H1 (cell line): ENCODE results near the gene CDH16. TPM values are rescaled to one million over a fixed set of nuclear protein-coding genes. Genes with fewer than 3 reads are reported as not detected.

Experiments used
- CTCF ChIA-PET: fragments of 300-600 bp; sonication (Branson Sonifier 250); formaldehyde crosslinking; loops from one replicate; lab custom pipeline; 2021; ENCODE audit not compliant: partially characterized antibody; lab: Charles Lee
- POLR2A ChIA-PET: fragments of 300-600 bp; sonication (Branson Sonifier 250); formaldehyde crosslinking; loops from one replicate; lab custom pipeline; 2021; ENCODE audit warnings: inconsistent platforms; ENCODE audit not compliant: partially characterized antibody; lab: Charles Lee
- DNase-seq, 2 experiments: peaks; one replicate each; pipeline versions ENCODE4 v3.0.0 to v3.0.0-alpha.2; 2010 to 2022; ENCODE audit warnings: low spot score in 2 of 2, low read depth in 1 of 2, mixed read lengths in 1 of 2
- FAIRE-seq: peaks from 2 replicates; lab custom pipeline; 2011; peaks lifted over from hg19 to GRCh38; lab: Jason Lieb, UNC
- H2AFZ ChIP-seq: 2 replicates; pipeline ENCODE4 v1.8.1; 2012; ENCODE audit warnings: low read length, inconsistent platforms
- H2AK5ac ChIP-seq: 2 replicates; pipeline ENCODE4 v1.6.1; 2013; ENCODE audit warnings: low read depth, low read length
- H2BK120ac ChIP-seq: replicated peaks from 2 replicates; pipeline ENCODE3; 2013; ENCODE audit warnings: low read depth, low read length, inconsistent platforms
- H2BK12ac ChIP-seq: 2 replicates; pipeline ENCODE4 v1.6.1; 2013; ENCODE audit warnings: low read depth, low read length
- H2BK15ac ChIP-seq: 2 replicates; pipeline ENCODE4 v1.6.1; 2013; ENCODE audit warnings: low read length
- H2BK20ac ChIP-seq: 2 replicates; pipeline ENCODE4 v1.6.1; 2013; ENCODE audit warnings: low read length
- H2BK5ac ChIP-seq: 2 replicates; pipeline ENCODE4 v1.6.1; 2013; ENCODE audit warnings: low read depth, low read length
- H3K14ac ChIP-seq: 2 replicates; pipeline ENCODE4 v1.6.1; 2013; ENCODE audit warnings: inconsistent platforms; ENCODE audit not compliant: insufficient read length
- H3K18ac ChIP-seq: 2 replicates; pipeline ENCODE4 v1.6.1; 2013; ENCODE audit warnings: low read length; ENCODE audit errors: extremely low read depth
- H3K23ac ChIP-seq: 2 replicates; pipeline ENCODE4 v1.6.1; 2013; ENCODE audit warnings: inconsistent platforms; ENCODE audit not compliant: insufficient read length
- H3K23me2 ChIP-seq: 2 replicates; pipeline ENCODE4 v1.6.1; 2013; ENCODE audit warnings: low read depth, low read length
- H3K27ac ChIP-seq: 2 replicates; pipeline ENCODE4 v1.6.1; 2011; ENCODE audit warnings: low read depth, low read length, inconsistent platforms
- H3K27me3 ChIP-seq, 4 experiments: replicated peaks in 1 of 4; 1 replicate in 1 of 4; 2 replicates in 3 of 4; pipeline versions ENCODE4 v1.6.1 to v1.8.1; 2011 to 2013; ENCODE audit warnings: low read length in 3 of 4, mild to moderate bottlenecking in 3 of 4, inconsistent platforms in 2 of 4, mixed read lengths in 2 of 4, moderate library complexity in 1 of 4; ENCODE audit not compliant: control insufficient read depth in 3 of 4, insufficient read depth in 3 of 4; ENCODE audit errors: extremely low read depth in 1 of 4
- H3K36me3 ChIP-seq, 4 experiments: 2 replicates each; pipeline versions ENCODE4 v1.6.1 to v1.8.1; 2011 to 2013; ENCODE audit warnings: mild to moderate bottlenecking in 4 of 4, low read length in 3 of 4, moderate library complexity in 2 of 4, control low read depth in 1 of 4, inconsistent platforms in 1 of 4; ENCODE audit not compliant: insufficient read depth in 4 of 4, control insufficient read depth in 2 of 4
- H3K4ac ChIP-seq: replicated peaks from 2 replicates; pipeline ENCODE3; 2013; ENCODE audit warnings: low read length, low read depth, mixed read lengths, inconsistent platforms; ENCODE audit not compliant: insufficient read length
- H3K4me1 ChIP-seq, 4 experiments: replicated peaks in 1 of 4; 1 replicate in 1 of 4; 2 replicates in 3 of 4; pipeline versions ENCODE4 v1.6.1 to v1.8.1; 2011 to 2013; ENCODE audit warnings: low read length in 3 of 4, inconsistent platforms in 2 of 4, mixed read lengths in 1 of 4; ENCODE audit not compliant: insufficient read depth in 4 of 4, control insufficient read depth in 3 of 4
- H3K4me2 ChIP-seq, 2 experiments: 2 replicates each; pipeline versions ENCODE4 v1.6.1 to v1.8.1; 2011 to 2013; ENCODE audit warnings: low read depth in 2 of 2, low read length in 2 of 2, control low read depth in 1 of 2, inconsistent platforms in 1 of 2, mild to moderate bottlenecking in 1 of 2; ENCODE audit not compliant: insufficient read depth in 1 of 2
- H3K4me3 ChIP-seq, 4 experiments: fragments of 200-600, 300-600 bp in 1 of 4; sonication (generic), shearing (Covaris generic), sonication (Bioruptor Twin) in 1 of 4; 2 replicates each; pipeline versions ENCODE4 v1.5.1 to v1.8.1; 2011 to 2016; ENCODE audit warnings: low read length in 4 of 4, low read depth in 3 of 4, control low read depth in 2 of 4, inconsistent platforms in 2 of 4, mild to moderate bottlenecking in 2 of 4, mixed read lengths in 1 of 4, moderate library complexity in 1 of 4; ENCODE audit not compliant: insufficient read depth in 2 of 4; ENCODE audit errors: extremely low read depth in 1 of 4
- H3K56ac ChIP-seq: replicated peaks from 2 replicates; pipeline ENCODE3; 2013; ENCODE audit warnings: low read depth, mild to moderate bottlenecking, mixed read lengths, low read length, inconsistent platforms; ENCODE audit not compliant: insufficient read length
- H3K79me1 ChIP-seq: 2 replicates; pipeline ENCODE4 v1.6.1; 2013; ENCODE audit warnings: low read depth, low read length, control low read depth
- H3K79me2 ChIP-seq, 2 experiments: 2 replicates each; pipeline versions ENCODE4 v1.6.1 to v1.8.1; 2012 to 2013; ENCODE audit warnings: low read length in 2 of 2, mild to moderate bottlenecking in 2 of 2, inconsistent platforms in 1 of 2; ENCODE audit not compliant: insufficient read depth in 2 of 2, control insufficient read depth in 1 of 2
- H3K9ac ChIP-seq, 4 experiments: replicated peaks in 1 of 4; 1 replicate in 1 of 4; 2 replicates in 3 of 4; pipeline versions ENCODE4 v1.6.1 to v1.8.1; 2011 to 2013; ENCODE audit warnings: low read depth in 3 of 4, low read length in 3 of 4, control low read depth in 2 of 4, mild to moderate bottlenecking in 2 of 4, moderate library complexity in 2 of 4, inconsistent platforms in 1 of 4; ENCODE audit errors: extremely low read depth in 1 of 4
- H3K9me3 ChIP-seq, 2 experiments: 2 replicates each; pipeline versions ENCODE4 v1.6.1 to v1.8.1; 2012 to 2013; ENCODE audit warnings: mild to moderate bottlenecking in 2 of 2, moderate library complexity in 2 of 2, control low read depth in 1 of 2, inconsistent platforms in 1 of 2, low read depth in 1 of 2, low read length in 1 of 2, mixed read lengths in 1 of 2; ENCODE audit not compliant: insufficient read depth in 2 of 2
- H4K20me1 ChIP-seq, 2 experiments: replicated peaks in 1 of 2; 2 replicates each; pipeline versions ENCODE3 to v1.8.1; 2011 to 2013; ENCODE audit warnings: inconsistent platforms in 2 of 2, low read length in 2 of 2, mild to moderate bottlenecking in 1 of 2; ENCODE audit not compliant: insufficient read depth in 2 of 2, control insufficient read depth in 1 of 2
- H4K5ac ChIP-seq: 2 replicates; pipeline ENCODE4 v1.6.1; 2013; ENCODE audit warnings: low read length, low read depth, mixed read lengths, inconsistent platforms; ENCODE audit not compliant: insufficient read length
- H4K8ac ChIP-seq: 2 replicates; pipeline ENCODE4 v1.8.0; 2013; ENCODE audit warnings: mild to moderate bottlenecking, moderate library complexity, low read length, inconsistent platforms; ENCODE audit not compliant: insufficient read depth; ENCODE audit errors: extremely low read depth
- H4K91ac ChIP-seq: replicated peaks from 2 replicates; pipeline ENCODE3; 2013; ENCODE audit warnings: low read length, mixed read lengths, inconsistent platforms; ENCODE audit not compliant: insufficient read length
- BACH1 ChIP-seq: IDR thresholded peaks from 2 replicates; pipeline ENCODE4 v1.6.1; 2012; ENCODE audit warnings: low read length, improper control_type of control experiment
- CHD2 ChIP-seq: IDR thresholded peaks from 2 replicates; pipeline ENCODE4 v1.6.1; 2012; ENCODE audit warnings: low read length, improper control_type of control experiment
- GABPA ChIP-seq: IDR thresholded peaks from 2 replicates; pipeline ENCODE4 v1.6.1; 2011; ENCODE audit warnings: mild to moderate bottlenecking, low read length, moderate library complexity, borderline replicate concordance; ENCODE audit not compliant: insufficient read depth
- KDM1A ChIP-seq: fragments of 200-600, 300-600 bp; sonication (generic); IDR thresholded peaks from 2 replicates; pipeline ENCODE4 v1.7.1; 2016; ENCODE audit warnings: mild to moderate bottlenecking, low read length, borderline replicate concordance
- SRF ChIP-seq: IDR thresholded peaks from 2 replicates; pipeline ENCODE4 v1.6.1; 2011; ENCODE audit warnings: mild to moderate bottlenecking, low read depth, low read length, moderate library complexity
- TBP ChIP-seq: IDR thresholded peaks from 2 replicates; pipeline ENCODE4 v1.6.1; 2011; ENCODE audit warnings: low read depth, low read length, improper control_type of control experiment
- TEAD4 ChIP-seq: IDR thresholded peaks from 2 replicates; pipeline ENCODE4 v1.6.1; 2012; ENCODE audit warnings: low read depth, low read length, inconsistent platforms, mixed read lengths
- WGBS, 2 experiments: shearing (Covaris generic) in 1 of 2; methylation state at CpG; one replicate each; pipeline versions ENCODE4 v1.1.6 to v1.1.7; 2013 to 2015; ENCODE audit warnings: low lambda C conversion rate in 2 of 2, mixed read lengths in 2 of 2, inconsistent platforms in 1 of 2, low coverage in 1 of 2, missing lambda C conversion rate in 1 of 2; ENCODE audit not compliant: insufficient replicate concordance in 2 of 2, insufficient coverage in 1 of 2, insufficient read length in 1 of 2; ENCODE audit errors: extremely low coverage in 1 of 2, missing lambda C conversion rate in 1 of 2; 5-methylcytosine and 5-hydroxymethylcytosine counted together
- polyA plus RNA-seq, 7 experiments: library from polyadenylated mRNA; depleted of rRNA in 3 of 7; stranded (reverse) in 5 of 7; unstranded in 2 of 7; fragments of >200 nt in 5 of 7; fragments of 200-250 nt in 2 of 7; gene quantifications; 1 replicate in 5 of 7; 2 replicates in 1 of 7; 4 replicates in 1 of 7; pipeline versions ENCODE4 v1.2.1 to v1.2.3, GENCODE V29; 2011 to 2013; ENCODE audit warnings: missing spikeins in 2 of 7, mixed read lengths in 2 of 7
- total RNA-seq: library from RNA; stranded (reverse); fragmentation: NEBNext Ultra II Directional; extraction: Animal tissue kit (Norgen Biotek cat#: 25700); gene quantifications from 2 replicates; pipeline ENCODE4 v1.2.1, GENCODE V29; 2021
- TF ChIP-seq, protein P1 (sequence below), 3 experiments: IDR thresholded peaks; 1 replicate in 2 of 3; 2 replicates in 1 of 3; pipeline versions ENCODE4 v1.5.1 to v1.6.1; 2011; ENCODE audit warnings: low read length in 3 of 3, mild to moderate bottlenecking in 3 of 3, inconsistent platforms in 2 of 3, low read depth in 1 of 3, moderate library complexity in 1 of 3; ENCODE audit not compliant: insufficient read depth in 1 of 3; ENCODE audit errors: control extremely low read depth in 1 of 3

Gene CDH16
- total and polyA plus RNA-seq, 2 of the 8 experiments (the other 6 are each of a cell fraction or from before 2014, with no cell fraction given) = not detected

DNA sequence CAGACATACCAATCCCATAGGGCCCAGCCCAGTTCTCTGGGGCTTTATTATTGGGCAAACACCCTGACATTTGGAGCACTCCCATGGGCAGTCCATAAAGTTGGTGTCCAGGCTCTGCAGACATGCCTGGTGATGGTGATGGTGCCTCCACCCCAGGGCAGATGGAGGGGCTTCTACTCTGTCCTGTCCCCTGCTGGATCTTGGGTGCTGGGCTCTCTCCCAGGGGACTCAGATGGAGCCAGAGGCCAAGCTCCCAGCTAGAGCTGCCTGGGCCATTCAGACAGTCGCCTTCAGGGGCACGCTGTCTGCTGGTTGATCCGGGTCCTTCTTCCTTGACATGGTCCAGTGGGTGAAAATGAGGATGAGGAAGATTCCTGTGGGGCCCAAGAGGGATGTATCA lies 10.6 kb downstream of the CDH16 start:
- Histone ChIP-seq H2BK15ac (no peak overlapping the region), H3K9ac (no peak overlapping the region), H4K5ac (no peak overlapping the region), H4K91ac (no peak overlapping the region), H4K8ac (no peak overlapping the region), H4K20me1 (peaks cover 0 to 2% of the 10 kb centered on the region in 2 experiments), H2BK120ac (no peak overlapping the region), H2BK20ac (no peak overlapping the region), H3K56ac (no peak overlapping the region), H3K18ac (no peak overlapping the region), H2AK5ac (no peak overlapping the region), H3K27ac (no peak overlapping the region), H3K79me2 (no peaks in the 10 kb centered on the region), H3K9me3 (no peaks in the 10 kb centered on the region), H3K27me3 (no peaks in the 10 kb centered on the region; a peak in 2 of 7 replicates), H2BK12ac (no peak overlapping the region), H3K4me3 (no peak overlapping the region), H2AFZ (no peak overlapping the region), H3K79me1 (no peaks in the 10 kb centered on the region), H3K4ac (no peak overlapping the region), H3K4me1 (peaks cover 0 to 5% (median 0%) of the 10 kb centered on the region in 4 experiments; a peak in 2 of 7 replicates), H3K23me2 (no peaks in the 10 kb centered on the region), H3K36me3 (no peaks in the 10 kb centered on the region), H3K14ac (no peak overlapping the region), H2BK5ac (no peak overlapping the region), H3K4me2 (no peak overlapping the region), H3K23ac (no peak overlapping the region)
- DNase-seq = no peak
- TF ChIP-seq, protein P1, sequence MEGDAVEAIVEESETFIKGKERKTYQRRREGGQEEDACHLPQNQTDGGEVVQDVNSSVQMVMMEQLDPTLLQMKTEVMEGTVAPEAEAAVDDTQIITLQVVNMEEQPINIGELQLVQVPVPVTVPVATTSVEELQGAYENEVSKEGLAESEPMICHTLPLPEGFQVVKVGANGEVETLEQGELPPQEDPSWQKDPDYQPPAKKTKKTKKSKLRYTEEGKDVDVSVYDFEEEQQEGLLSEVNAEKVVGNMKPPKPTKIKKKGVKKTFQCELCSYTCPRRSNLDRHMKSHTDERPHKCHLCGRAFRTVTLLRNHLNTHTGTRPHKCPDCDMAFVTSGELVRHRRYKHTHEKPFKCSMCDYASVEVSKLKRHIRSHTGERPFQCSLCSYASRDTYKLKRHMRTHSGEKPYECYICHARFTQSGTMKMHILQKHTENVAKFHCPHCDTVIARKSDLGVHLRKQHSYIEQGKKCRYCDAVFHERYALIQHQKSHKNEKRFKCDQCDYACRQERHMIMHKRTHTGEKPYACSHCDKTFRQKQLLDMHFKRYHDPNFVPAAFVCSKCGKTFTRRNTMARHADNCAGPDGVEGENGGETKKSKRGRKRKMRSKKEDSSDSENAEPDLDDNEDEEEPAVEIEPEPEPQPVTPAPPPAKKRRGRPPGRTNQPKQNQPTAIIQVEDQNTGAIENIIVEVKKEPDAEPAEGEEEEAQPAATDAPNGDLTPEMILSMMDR (IDR thresholded peaks at IDR 0.05; ENCODE audit: control extremely low read depth in 1 of 3, insufficient read depth in 1 of 3, low read depth in 1 of 3, low read length in 3 of 3) = no peak
- TF ChIP-seq CHD2 = no peak
- no peak for TF ChIP-seq KDM1A
- no peak for TF ChIP-seq SRF
- TF ChIP-seq TEAD4 = no peak
- no peak for TF ChIP-seq GABPA
- TF ChIP-seq BACH1 = no peak
- TF ChIP-seq TBP = no peak
- 87% methylated on average over 3 of the region's 3 CpGs; no CpG with 5 or more reads in 1 of the 2 experiments for WGBS, 2 experiments
- ChIA-PET POLR2A (no interaction called here), CTCF (interaction anchor here (1.5 to 42.0 kb wide), 4 partner anchors 8 to 39 kb away, joined by 4 to 1009 read pairs (median 512); partner anchors contain the start of genes CDH16, PDP2 and RRAD)
- FAIRE-seq = no peak
